GM12878 (cell line): Measurements from ENCODE around the gene EBLN2. TPM values are rescaled to one million over a fixed set of nuclear protein-coding genes. Genes with fewer than 3 reads are reported as not detected.

Experiments used
- ATAC-seq: fragments of 200-7000 bp; cut with Tn5 transposase; 3 replicates; pipeline ENCODE4 v1.9.1; 2020; ENCODE audit warnings: mild to moderate bottlenecking, moderate library complexity
- BruUV-seq: library from RNA; stranded (reverse); fragments of 400-500 nt; replicated peaks from 2 replicates; lab custom pipeline; 2021; lab: Mats Ljungman, UMichigan
- CTCF ChIA-PET: fragments of 300-600 bp; sonication (Branson Sonifier 250); formaldehyde crosslinking; extraction: SDS; loops from one replicate; lab custom pipeline; 2021; ENCODE audit warnings: inconsistent platforms; lab: Yijun Ruan, JAX
- POLR2A ChIA-PET: fragments of 350-600 bp; formaldehyde crosslinking; extraction: SDS; loops from one replicate; lab custom pipeline; 2021; ENCODE audit warnings: inconsistent platforms; lab: Charles Lee
- RAD21 ChIA-PET: fragments of 300-600 bp; sonication (Branson Sonifier 250); formaldehyde crosslinking; loops from one replicate; lab custom pipeline; 2023; ENCODE audit warnings: antibody characterized with exemption; ENCODE audit not compliant: unreplicated experiment; lab: Charles Lee
- SMC1A ChIA-PET: fragments of 300-600 bp; sonication (Branson Sonifier 250); formaldehyde crosslinking; loops from one replicate; lab custom pipeline; 2023; ENCODE audit not compliant: unreplicated experiment, uncharacterized antibody; lab: Charles Lee
- DNase-seq: peaks from one replicate; pipeline ENCODE4 v3.0.0-alpha.2; 2011; ENCODE audit warnings: low read depth, low spot score
- FAIRE-seq: peaks from 3 replicates; lab custom pipeline; 2011; peaks lifted over from hg19 to GRCh38; lab: Jason Lieb, UNC
- H2AFZ ChIP-seq: 2 replicates; pipeline ENCODE4 v1.6.0; 2011; ENCODE audit warnings: low read depth, low read length, control low read depth; ENCODE audit not compliant: control insufficient read depth
- H3K27ac ChIP-seq: 2 replicates; pipeline ENCODE4 v1.5.1; 2011; ENCODE audit warnings: control low read depth; ENCODE audit not compliant: control insufficient read depth, insufficient read depth
- H3K27me3 ChIP-seq, 2 experiments: replicated peaks in 1 of 2; 2 replicates each; pipeline versions ENCODE4 v1.6.0 to v1.6.1; 2011; ENCODE audit warnings: low read length in 1 of 2; ENCODE audit not compliant: control insufficient read depth in 2 of 2, insufficient read depth in 2 of 2
- H3K36me3 ChIP-seq, 2 experiments: 2 replicates each; pipeline ENCODE4 v1.5.1; 2011; ENCODE audit warnings: low read length in 1 of 2; ENCODE audit not compliant: control insufficient read depth in 2 of 2, insufficient read depth in 2 of 2
- H3K4me1 ChIP-seq: 2 replicates; pipeline ENCODE4 v1.6.1; 2011; ENCODE audit warnings: mild to moderate bottlenecking, low read length, moderate library complexity, mixed read lengths; ENCODE audit not compliant: control insufficient read depth, insufficient read depth
- H3K4me2 ChIP-seq: 2 replicates; pipeline ENCODE4 v1.6.0; 2011; ENCODE audit warnings: control low read depth; ENCODE audit not compliant: control insufficient read depth, insufficient read depth
- H3K4me3 ChIP-seq: fragments of 200-600 bp; sonication (generic); 2 replicates; pipeline ENCODE4 v1.5.1; 2016
- H3K79me2 ChIP-seq: 2 replicates; pipeline ENCODE4 v1.6.0; 2011; ENCODE audit warnings: low read length; ENCODE audit not compliant: control insufficient read depth, insufficient read depth
- H3K9ac ChIP-seq: 2 replicates; pipeline ENCODE4 v1.8.0; 2011; ENCODE audit warnings: low read length, control low read depth, mixed read lengths; ENCODE audit not compliant: control insufficient read depth, insufficient read depth
- H3K9me3 ChIP-seq: replicated peaks from 3 replicates; pipeline ENCODE4 v1.5.1; 2011; ENCODE audit warnings: mild to moderate bottlenecking, low read length; ENCODE audit not compliant: control insufficient read depth, insufficient read depth
- H4K20me1 ChIP-seq: 2 replicates; pipeline ENCODE4 v1.6.0; 2011; ENCODE audit not compliant: control insufficient read depth, insufficient read depth
- NFXL1 ChIP-seq: fragments of 450-650 bp; IDR thresholded peaks from 2 replicates; pipeline ENCODE4 v1.6.1; 2017; ENCODE audit warnings: antibody characterized with exemption, mild to moderate bottlenecking, borderline replicate concordance
- POLR2AphosphoS5 ChIP-seq: IDR thresholded peaks from 2 replicates; pipeline ENCODE4 v1.6.1; 2011; ENCODE audit warnings: mild to moderate bottlenecking, low read length, inconsistent platforms
- POU2F2 ChIP-seq: IDR thresholded peaks from 3 replicates; pipeline ENCODE4 v1.6.1; 2011; ENCODE audit warnings: low read depth, mild to moderate bottlenecking, low read length, borderline replicate concordance
- SREBF2 ChIP-seq: IDR thresholded peaks from 2 replicates; pipeline ENCODE4 v1.6.1; 2012; ENCODE audit warnings: mild to moderate bottlenecking, low read length
- ZNF217 ChIP-seq: fragments of 450-650 bp; IDR thresholded peaks from 2 replicates; pipeline ENCODE4 v1.6.1; 2017; ENCODE audit warnings: antibody characterized with exemption, mild to moderate bottlenecking
- ZZZ3 ChIP-seq: IDR thresholded peaks from 2 replicates; pipeline ENCODE4 v1.6.1; 2011; ENCODE audit warnings: low read depth; ENCODE audit not compliant: control insufficient read depth, insufficient read length
- WGBS: methylation state at CpG from one replicate; pipeline ENCODE4 v1.1.6; 2016; ENCODE audit warnings: low lambda C conversion rate; ENCODE audit not compliant: insufficient replicate concordance, insufficient coverage; ENCODE audit errors: missing lambda C conversion rate; 5-methylcytosine and 5-hydroxymethylcytosine counted together
- in situ Hi-C: fragments of 300-500 bp; cut with MboI; formaldehyde crosslinking; loops from 9 replicates; pipeline ENCODE4 v1.14.3; 2018; ENCODE audit warnings: mixed read lengths
- intact Hi-C: fragments of 100-400 bp; cut with micrococcal nuclease; formaldehyde crosslinking; loops from one replicate; pipeline ENCODE4 v1.14.2; 2022; ENCODE audit not compliant: unreplicated experiment
- polyA plus RNA-seq, 11 experiments: library from polyadenylated mRNA; depleted of rRNA in 4 of 11; unstranded in 6 of 11; stranded (reverse) in 5 of 11; fragments of >200 nt; fragmentation: Nextera tagmentation in 4 of 11; fragmentation: Illumina TruSeq in 1 of 11; extraction: Ambion mirVana in 4 of 11; extraction: Trizol in 1 of 11; gene quantifications; 1 replicate in 1 of 11; 2 replicates in 10 of 11; pipeline versions ENCODE4 v1.2.1 to v1.2.3, GENCODE V29; 2011 to 2016; ENCODE audit warnings: inconsistent platforms in 2 of 11, missing spikeins in 2 of 11, low read depth in 1 of 11
- total RNA-seq, 4 experiments: library from RNA; depleted of rRNA in 3 of 4; stranded (reverse); fragments of >200 nt in 3 of 4; fragmentation: Illumina TruSeq in 1 of 4; extraction: Trizol in 1 of 4; gene quantifications; 2 replicates each; pipeline versions ENCODE4 v1.2.1 to v1.2.3, GENCODE V29; 2013 to 2021
- TF ChIP-seq, protein P1 (sequence below): fragments of 450-650 bp; IDR thresholded peaks from 2 replicates; pipeline ENCODE4 v1.6.1; 2016; ENCODE audit warnings: mild to moderate bottlenecking

Gene EBLN2
- total and polyA plus RNA-seq, 10 of the 15 experiments (the other 5 are each of a cell fraction or from before 2014, with no cell fraction given): 0.84 to 6.8 (median 3.6) TPM

DNA sequence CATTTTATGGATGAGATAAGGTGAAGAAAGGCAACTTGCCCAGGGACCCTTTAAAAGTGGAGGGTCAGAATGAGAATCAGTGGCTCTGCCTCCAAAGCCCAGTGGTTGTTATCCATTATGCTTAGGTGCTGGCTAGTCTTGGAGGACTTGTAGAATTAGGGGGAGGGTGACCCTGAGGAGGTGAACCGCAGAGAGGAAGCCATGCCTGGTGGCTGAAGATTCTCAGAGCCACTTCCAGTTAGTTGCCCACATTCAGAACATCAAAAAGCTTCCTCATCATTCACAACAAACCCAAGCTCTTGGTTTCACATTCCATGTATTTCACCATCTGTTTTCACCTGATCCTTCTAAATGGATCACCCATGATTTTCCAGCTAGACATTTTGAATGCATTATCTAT is 11.2 kb downstream of the EBLN2 start:
- Histone ChIP-seq H3K4me3 (no peak overlapping the region), H3K36me3 (no peaks in the 10 kb centered on the region), H3K27ac (no peak overlapping the region), H3K79me2 (no peaks in the 10 kb centered on the region), H3K27me3 (no peaks in the 10 kb centered on the region), H3K9ac (no peak overlapping the region), H2AFZ (no peak overlapping the region), H3K9me3 (no peaks in the 10 kb centered on the region), H4K20me1 (no peaks in the 10 kb centered on the region), H3K4me2 (no peak overlapping the region), H3K4me1 (no peaks in the 10 kb centered on the region)
- intact Hi-C loops (no loop called here), in situ Hi-C loops (no loop called here)
- no peak for DNase-seq
- no TSS peak for BruUV-seq
- RAD21 ChIA-PET: no interaction called here
- WGBS: 14% methylated on average over 1 of the region's 1 CpG
- FAIRE-seq: no peak
- POLR2A ChIA-PET: interaction anchor here (0.5 kb wide), 1 partner anchor 56 kb away, joined by 4 read pairs; no protein-coding TSS in a partner anchor
- TF ChIP-seq ZNF217 (no peak), SREBF2 (no peak), POLR2AphosphoS5 (0 out of 2 replicates have a peak, but pooled peaks have one; percentile 13), NFXL1 (no peak)
- TF ChIP-seq, protein P1, sequence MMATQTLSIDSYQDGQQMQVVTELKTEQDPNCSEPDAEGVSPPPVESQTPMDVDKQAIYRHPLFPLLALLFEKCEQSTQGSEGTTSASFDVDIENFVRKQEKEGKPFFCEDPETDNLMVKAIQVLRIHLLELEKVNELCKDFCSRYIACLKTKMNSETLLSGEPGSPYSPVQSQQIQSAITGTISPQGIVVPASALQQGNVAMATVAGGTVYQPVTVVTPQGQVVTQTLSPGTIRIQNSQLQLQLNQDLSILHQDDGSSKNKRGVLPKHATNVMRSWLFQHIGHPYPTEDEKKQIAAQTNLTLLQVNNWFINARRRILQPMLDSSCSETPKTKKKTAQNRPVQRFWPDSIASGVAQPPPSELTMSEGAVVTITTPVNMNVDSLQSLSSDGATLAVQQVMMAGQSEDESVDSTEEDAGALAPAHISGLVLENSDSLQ: no peak
- CTCF ChIA-PET: interaction anchor here (0.6 kb wide), 1 partner anchor 23 kb away, joined by 3 read pairs; no protein-coding TSS in a partner anchor
- no peak for ATAC-seq
- SMC1A ChIA-PET: interaction anchor here (1.3 kb wide), 2 partner anchors 12 to 221 kb away, joined by 3 read pairs; no protein-coding TSS in a partner anchor

DNA sequence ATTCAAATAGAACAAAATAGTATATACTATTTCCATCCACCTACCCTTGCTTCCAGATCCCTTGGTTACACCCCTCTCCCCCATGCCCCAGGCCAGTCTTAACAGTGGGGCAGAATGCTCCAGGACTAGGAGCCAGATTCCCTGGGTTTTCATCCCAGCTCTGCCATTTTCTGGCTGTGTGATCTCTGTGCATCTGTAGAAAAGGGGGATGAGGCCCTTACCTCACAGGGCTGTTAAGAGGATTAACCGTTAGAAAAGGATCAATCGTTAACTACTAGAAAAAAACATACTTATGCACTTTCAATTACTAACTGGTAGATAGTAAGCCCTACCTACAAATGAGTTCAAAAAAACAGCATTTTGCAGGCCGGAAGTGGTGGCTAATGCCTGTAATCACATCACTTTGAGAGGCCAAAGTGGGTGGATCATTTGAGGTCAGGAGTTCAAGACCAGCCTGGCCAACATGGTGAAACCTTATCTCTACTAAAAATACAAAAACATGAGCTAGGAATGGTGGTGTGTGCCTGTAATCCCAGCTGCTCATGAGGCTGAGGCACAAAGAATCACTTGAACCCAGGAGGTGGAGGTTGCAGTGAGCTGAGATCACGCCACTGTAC is 11.7 kb downstream of the EBLN2 start:
- WGBS: 73% methylated on average over 4 of the region's 4 CpGs
- ChIA-PET CTCF (interaction anchor here (0.6 kb wide), 1 partner anchor 23 kb away, joined by 3 read pairs; no protein-coding TSS in a partner anchor), POLR2A (no interaction called here), SMC1A (interaction anchor here (1.3 kb wide), 2 partner anchors 13 to 222 kb away, joined by 3 read pairs; no protein-coding TSS in a partner anchor), RAD21 (interaction anchor here (0.6 kb wide), 1 partner anchor 16 kb away, joined by 3 read pairs; no protein-coding TSS in a partner anchor)
- DNase-seq (no peak), FAIRE-seq (no peak), ATAC-seq (no peak)
- no peaks in the 10 kb centered on the region for H3K36me3 ChIP-seq
- no peaks in the 10 kb centered on the region for H3K9me3 ChIP-seq
- BruUV-seq: no TSS peak
- H3K27me3 ChIP-seq: no peaks in the 10 kb centered on the region
- H3K4me3 ChIP-seq: no peak overlapping the region
- intact Hi-C loops (no loop called here), in situ Hi-C loops (no loop called here)
- no peaks in the 10 kb centered on the region for H3K79me2 ChIP-seq
- no peaks in the 10 kb centered on the region for H4K20me1 ChIP-seq
- no peak overlapping the region for H2AFZ ChIP-seq
- no peak overlapping the region for H3K4me2 ChIP-seq
- no peak overlapping the region for H3K9ac ChIP-seq
- no peak overlapping the region for H3K27ac ChIP-seq
- no peak for TF ChIP-seq POU2F2
- no peak for TF ChIP-seq ZZZ3
- TF ChIP-seq, all 136 proteins: peak for 0
- no peaks in the 10 kb centered on the region for H3K4me1 ChIP-seq
